Left hindlimb (tissue), 1 donor: ENCODE measurements around the gene SMOC2.

ENCODE experiments used
- DNase-seq: peaks from one replicate; pipeline ENCODE4 v3.0.0-alpha.2; 2018

Gene SMOC2

GRCh38 chr6:168440520-168441433 is at the start of gene SMOC2:
Gene SMOC2 (plus strand): TSS chr6:168441184. CDS start chr6:168441371, 187 bp downstream.
- peak; percentile 76 for DNase-seq

GRCh38 chr6:168393126-168393870 is 47.7 kb upstream of the SMOC2 start:
- no peak for DNase-seq

- DNase-seq = no peak
Measured at GRCh38 chr6:168394606-168395005, 46.4 kb upstream of the SMOC2 start.

- DNase-seq = no peak
Measured at GRCh38 chr6:168395983-168396382, 45.0 kb upstream of the SMOC2 start.

- DNase-seq = no peak
Measured at GRCh38 chr6:168396561-168396960, 44.4 kb upstream of the SMOC2 start.

GRCh38 chr6:168397012-168397411 is 44.0 kb upstream of the SMOC2 start:
- no peak for DNase-seq

GRCh38 chr6:168400037-168400436 is 40.9 kb upstream of the SMOC2 start:
- DNase-seq = peak; percentile 85

GRCh38 chr6:168403370-168404005 is 37.5 kb upstream of the SMOC2 start:
- no peak for DNase-seq

- no peak for DNase-seq
Measured at GRCh38 chr6:168404560-168404959, 36.4 kb upstream of the SMOC2 start.

GRCh38 chr6:168407842-168408241 is 33.1 kb upstream of the SMOC2 start:
- DNase-seq = no peak

- no peak for DNase-seq
Measured at GRCh38 chr6:168408504-168409136, 32.4 kb upstream of the SMOC2 start.

- no peak for DNase-seq
Measured at GRCh38 chr6:168410035-168410434, 30.9 kb upstream of the SMOC2 start.

GRCh38 chr6:168410554-168411011 is 30.4 kb upstream of the SMOC2 start:
- no peak for DNase-seq

- DNase-seq = no peak
Measured at GRCh38 chr6:168411130-168411529, 29.9 kb upstream of the SMOC2 start.

GRCh38 chr6:168411793-168412192 is 29.2 kb upstream of the SMOC2 start:
- no peak for DNase-seq

GRCh38 chr6:168412456-168412855 is 28.5 kb upstream of the SMOC2 start:
- DNase-seq = no peak

- no peak for DNase-seq
Measured at GRCh38 chr6:168413018-168413720, 27.8 kb upstream of the SMOC2 start.

GRCh38 chr6:168413856-168414255 is 27.1 kb upstream of the SMOC2 start:
- no peak for DNase-seq

- DNase-seq = peak; percentile 54
Measured at GRCh38 chr6:168414336-168415097, 26.5 kb upstream of the SMOC2 start.

GRCh38 chr6:168415098-168415992 is 25.6 kb upstream of the SMOC2 start:
- peak; percentile 67 for DNase-seq
